HepG2 (cell line): ENCODE results near the gene C6orf136. TPM values are rescaled to one million over a fixed set of nuclear protein-coding genes. Genes with fewer than 3 reads are reported as not detected.
A peak's percentile ranks its signal among the peaks of the same experiment; 100 is the strongest.

Experiments
- ATF4 ChIP-seq, 2 experiments: fragments of 450-650 bp in 1 of 2; sonication (generic) in 1 of 2; formaldehyde crosslinking; IDR thresholded peaks; 2 replicates each; pipeline versions ENCODE4 v1.5.0 to v1.8.0; 2020 to 2022; ENCODE audit warnings: mild to moderate bottlenecking in 1 of 2, missing genetic modification reagents in 1 of 2
- KDM2A ChIP-seq: sonication (generic); formaldehyde crosslinking; IDR thresholded peaks from 2 replicates; pipeline ENCODE4 v1.4.0; 2020; ENCODE audit warnings: low read depth, missing genetic modification reagents, borderline replicate concordance
- MIXL1 ChIP-seq: IDR thresholded peaks from 2 replicates; pipeline ENCODE4 v1.6.1; 2016
- NR0B2 ChIP-seq: sonication (generic); formaldehyde crosslinking; IDR thresholded peaks from 2 replicates; pipeline ENCODE4 v1.4.0; 2020; ENCODE audit warnings: mild to moderate bottlenecking, missing genetic modification reagents
- PAXIP1 ChIP-seq: sonication (generic); formaldehyde crosslinking; conservative IDR thresholded peaks from 2 replicates; pipeline ENCODE4 v1.4.0; 2020; ENCODE audit warnings: mild to moderate bottlenecking, missing genetic modification reagents, moderate library complexity
- RXRB ChIP-seq: IDR thresholded peaks from 2 replicates; pipeline ENCODE4 v1.6.1; 2016; ENCODE audit warnings: borderline replicate concordance, missing genetic modification reagents, missing compliant biosample characterization
- U2AF1 ChIP-seq: fragments of 200-400 bp; formaldehyde crosslinking; optimal IDR thresholded peaks from 2 replicates; pipeline ENCODE3; 2017; ENCODE audit warnings: mild to moderate bottlenecking, low read depth, low read length
- ZBTB21 ChIP-seq: sonication (generic); formaldehyde crosslinking; IDR thresholded peaks from 2 replicates; pipeline ENCODE4 v1.4.0; 2020; ENCODE audit warnings: missing genetic modification reagents
- ZBTB37 ChIP-seq: sonication (generic); formaldehyde crosslinking; IDR thresholded peaks from 2 replicates; pipeline ENCODE4 v1.4.0; 2020; ENCODE audit warnings: mild to moderate bottlenecking, missing genetic modification reagents
- ZNF367 ChIP-seq: sonication (generic); formaldehyde crosslinking; IDR thresholded peaks from 2 replicates; pipeline ENCODE4 v1.4.0; 2020; ENCODE audit warnings: missing genetic modification reagents, borderline replicate concordance
- ZNF510 ChIP-seq: sonication (generic); formaldehyde crosslinking; IDR thresholded peaks from 2 replicates; pipeline ENCODE4 v1.4.0; 2020; ENCODE audit warnings: low read depth, mild to moderate bottlenecking, missing genetic modification reagents
- ZNF737 ChIP-seq: sonication (generic); formaldehyde crosslinking; IDR thresholded peaks from 2 replicates; pipeline ENCODE4 v1.5.0; 2020; ENCODE audit warnings: missing genetic modification reagents, mild to moderate bottlenecking, borderline replicate concordance
- polyA plus RNA-seq, 8 experiments: library from polyadenylated mRNA; depleted of rRNA in 3 of 8; stranded (reverse) in 7 of 8; unstranded in 1 of 8; fragments of >200 nt; fragmentation: Illumina TruSeq in 4 of 8; extraction: Trizol in 4 of 8; gene quantifications; 2 replicates each; pipeline versions ENCODE4 v1.2.1 to v1.2.3, GENCODE V29; 2011 to 2016; ENCODE audit warnings: low read depth in 4 of 8, missing spikeins in 1 of 8, mixed read lengths in 1 of 8; ENCODE audit not compliant: insufficient read depth in 1 of 8
- total RNA-seq, 5 experiments: library from RNA; depleted of rRNA; stranded (reverse); fragments of >200 nt; fragmentation: Illumina TruSeq; extraction: Trizol; gene quantifications; 2 replicates each; pipeline ENCODE4 v1.2.3, GENCODE V29; 2016; ENCODE audit warnings: low read depth in 1 of 5
- TF ChIP-seq, protein P1 (sequence below): sonication (generic); formaldehyde crosslinking; IDR thresholded peaks from 2 replicates; pipeline ENCODE4 v1.5.1; 2020; ENCODE audit warnings: mild to moderate bottlenecking, missing genetic modification reagents, borderline replicate concordance

Gene C6orf136
- total and polyA plus RNA-seq, 2 of the 13 experiments (the other 11 are each of a cell fraction or from before 2014, with no cell fraction given): 12.0 to 26.2 TPM

GRCh38 chr6:30654798-30655742 is 8.1 kb downstream of the C6orf136 start (continued):
- TF ChIP-seq ZNF510 (CRISPR knock-in tag) (peak; percentile 54), MIXL1 (CRISPR knock-in tag) (peak; percentile 90), KDM2A (CRISPR knock-in tag) (peak; percentile 67), ATF4 (CRISPR knock-in tag; IDR thresholded peaks at IDR 0.05) (peak in 1 of 2 experiments; percentile 69; a peak in 2 of 4 replicates), ZBTB21 (CRISPR knock-in tag) (peak; percentile 55; the same call in 1 of the 2 replicates), RXRB (CRISPR knock-in tag) (peak; percentile 93), NR0B2 (CRISPR knock-in tag) (no peak), ZNF737 (CRISPR knock-in tag) (no peak; the same call in 1 of the 2 replicates), U2AF1 (peak; percentile 76), PAXIP1 (CRISPR knock-in tag) (peak; percentile 99), ZNF367 (no peak), ZBTB37 (CRISPR knock-in tag) (no peak)
- TF ChIP-seq, protein P1, sequence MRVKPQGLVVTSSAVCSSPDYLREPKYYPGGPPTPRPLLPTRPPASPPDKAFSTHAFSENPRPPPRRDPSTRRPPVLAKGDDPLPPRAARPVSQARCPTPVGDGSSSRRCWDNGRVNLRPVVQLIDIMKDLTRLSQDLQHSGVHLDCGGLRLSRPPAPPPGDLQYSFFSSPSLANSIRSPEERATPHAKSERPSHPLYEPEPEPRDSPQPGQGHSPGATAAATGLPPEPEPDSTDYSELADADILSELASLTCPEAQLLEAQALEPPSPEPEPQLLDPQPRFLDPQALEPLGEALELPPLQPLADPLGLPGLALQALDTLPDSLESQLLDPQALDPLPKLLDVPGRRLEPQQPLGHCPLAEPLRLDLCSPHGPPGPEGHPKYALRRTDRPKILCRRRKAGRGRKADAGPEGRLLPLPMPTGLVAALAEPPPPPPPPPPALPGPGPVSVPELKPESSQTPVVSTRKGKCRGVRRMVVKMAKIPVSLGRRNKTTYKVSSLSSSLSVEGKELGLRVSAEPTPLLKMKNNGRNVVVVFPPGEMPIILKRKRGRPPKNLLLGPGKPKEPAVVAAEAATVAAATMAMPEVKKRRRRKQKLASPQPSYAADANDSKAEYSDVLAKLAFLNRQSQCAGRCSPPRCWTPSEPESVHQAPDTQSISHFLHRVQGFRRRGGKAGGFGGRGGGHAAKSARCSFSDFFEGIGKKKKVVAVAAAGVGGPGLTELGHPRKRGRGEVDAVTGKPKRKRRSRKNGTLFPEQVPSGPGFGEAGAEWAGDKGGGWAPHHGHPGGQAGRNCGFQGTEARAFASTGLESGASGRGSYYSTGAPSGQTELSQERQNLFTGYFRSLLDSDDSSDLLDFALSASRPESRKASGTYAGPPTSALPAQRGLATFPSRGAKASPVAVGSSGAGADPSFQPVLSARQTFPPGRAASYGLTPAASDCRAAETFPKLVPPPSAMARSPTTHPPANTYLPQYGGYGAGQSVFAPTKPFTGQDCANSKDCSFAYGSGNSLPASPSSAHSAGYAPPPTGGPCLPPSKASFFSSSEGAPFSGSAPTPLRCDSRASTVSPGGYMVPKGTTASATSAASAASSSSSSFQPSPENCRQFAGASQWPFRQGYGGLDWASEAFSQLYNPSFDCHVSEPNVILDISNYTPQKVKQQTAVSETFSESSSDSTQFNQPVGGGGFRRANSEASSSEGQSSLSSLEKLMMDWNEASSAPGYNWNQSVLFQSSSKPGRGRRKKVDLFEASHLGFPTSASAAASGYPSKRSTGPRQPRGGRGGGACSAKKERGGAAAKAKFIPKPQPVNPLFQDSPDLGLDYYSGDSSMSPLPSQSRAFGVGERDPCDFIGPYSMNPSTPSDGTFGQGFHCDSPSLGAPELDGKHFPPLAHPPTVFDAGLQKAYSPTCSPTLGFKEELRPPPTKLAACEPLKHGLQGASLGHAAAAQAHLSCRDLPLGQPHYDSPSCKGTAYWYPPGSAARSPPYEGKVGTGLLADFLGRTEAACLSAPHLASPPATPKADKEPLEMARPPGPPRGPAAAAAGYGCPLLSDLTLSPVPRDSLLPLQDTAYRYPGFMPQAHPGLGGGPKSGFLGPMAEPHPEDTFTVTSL (CRISPR knock-in tag): peak; percentile 91; the same call in 1 of the 2 replicates
